ENCODE measurements around the gene TAGLN2. TPM values are rescaled to one million over a fixed set of nuclear protein-coding genes. Genes with fewer than 3 reads are reported as not detected.

TAGLN2 gene
- total RNA-seq, 1 experiment from 2014 or later = 464 TPM

DNA sequence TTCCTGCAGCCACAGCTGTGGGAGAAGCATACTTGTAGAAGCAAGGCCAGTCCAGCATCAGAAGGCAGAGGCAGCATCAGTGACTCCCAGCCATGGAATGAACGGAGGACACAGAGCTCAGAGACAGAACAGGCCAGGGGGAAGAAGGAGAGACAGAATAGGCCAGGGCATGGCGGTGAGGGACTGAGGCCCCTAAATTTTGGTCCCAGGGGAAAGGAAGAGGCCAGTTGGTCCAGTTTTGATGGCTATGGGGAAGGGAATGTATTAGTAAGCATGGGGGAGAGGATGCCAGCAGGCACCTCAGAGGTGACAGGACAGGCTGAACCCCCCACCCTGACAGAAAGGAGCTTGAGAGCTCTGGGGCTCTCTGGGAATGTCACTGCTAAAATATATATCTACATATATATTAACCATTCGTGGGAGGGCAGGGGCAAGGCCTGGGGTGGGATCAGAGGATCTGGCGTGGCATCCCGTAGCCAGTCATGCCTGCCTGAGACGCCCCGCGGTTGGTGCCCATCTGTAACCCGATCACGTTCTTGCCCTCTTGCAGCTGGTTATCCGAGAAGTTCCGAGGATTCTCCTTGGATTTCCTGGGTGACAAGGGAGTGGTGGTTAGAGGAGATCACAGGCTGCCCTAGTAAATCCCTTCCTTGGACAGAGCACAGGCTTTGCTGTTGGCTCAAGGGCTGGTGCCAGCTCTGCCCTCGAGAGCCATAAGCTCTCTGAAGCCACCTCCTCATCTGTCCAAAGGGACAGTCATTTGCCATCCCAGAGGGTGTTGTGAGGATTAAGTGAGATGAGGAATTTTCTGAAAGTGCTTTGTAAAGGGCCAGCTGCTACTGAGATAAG is 6.7 kb downstream of the TAGLN2 start:
- Mint-ChIP-seq H3K27me3 (ENCODE audit: insufficient read depth, unreplicated experiment) (no peaks in the 10 kb centered on the region), H3K4me1 (ENCODE audit: insufficient read depth, unreplicated experiment) (peaks cover 74% of the 10 kb centered on the region), H3K4me3 (ENCODE audit: unreplicated experiment) (no peak overlapping the region), H3K27ac (ENCODE audit: low read depth, unreplicated experiment) (peak overlapping the region; percentile 92), H3K9me3 (ENCODE audit: unreplicated experiment) (no peaks in the 10 kb centered on the region), H3K36me3 (ENCODE audit: insufficient read depth, unreplicated experiment) (peaks cover 66% of the 10 kb centered on the region)
- ChIA-PET POLR2A (no interaction called here), CTCF (interaction anchor here (0.7 to 52.4 kb wide), 4 partner anchors 26 to 128 kb away, joined by 3 to 1675 read pairs (median 50); no protein-coding TSS in a partner anchor)
- no peak for DNase-seq (ENCODE audit: unreplicated experiment)
- TSS peak; percentile 16 for BruUV-seq (replicated peaks)
- intact Hi-C loops (cut with micrococcal nuclease) = no loop called here
- TF ChIP-seq, protein P1, sequence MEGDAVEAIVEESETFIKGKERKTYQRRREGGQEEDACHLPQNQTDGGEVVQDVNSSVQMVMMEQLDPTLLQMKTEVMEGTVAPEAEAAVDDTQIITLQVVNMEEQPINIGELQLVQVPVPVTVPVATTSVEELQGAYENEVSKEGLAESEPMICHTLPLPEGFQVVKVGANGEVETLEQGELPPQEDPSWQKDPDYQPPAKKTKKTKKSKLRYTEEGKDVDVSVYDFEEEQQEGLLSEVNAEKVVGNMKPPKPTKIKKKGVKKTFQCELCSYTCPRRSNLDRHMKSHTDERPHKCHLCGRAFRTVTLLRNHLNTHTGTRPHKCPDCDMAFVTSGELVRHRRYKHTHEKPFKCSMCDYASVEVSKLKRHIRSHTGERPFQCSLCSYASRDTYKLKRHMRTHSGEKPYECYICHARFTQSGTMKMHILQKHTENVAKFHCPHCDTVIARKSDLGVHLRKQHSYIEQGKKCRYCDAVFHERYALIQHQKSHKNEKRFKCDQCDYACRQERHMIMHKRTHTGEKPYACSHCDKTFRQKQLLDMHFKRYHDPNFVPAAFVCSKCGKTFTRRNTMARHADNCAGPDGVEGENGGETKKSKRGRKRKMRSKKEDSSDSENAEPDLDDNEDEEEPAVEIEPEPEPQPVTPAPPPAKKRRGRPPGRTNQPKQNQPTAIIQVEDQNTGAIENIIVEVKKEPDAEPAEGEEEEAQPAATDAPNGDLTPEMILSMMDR (IDR thresholded peaks at IDR 0.05; ENCODE audit: unreplicated experiment) = no peak

DNA sequence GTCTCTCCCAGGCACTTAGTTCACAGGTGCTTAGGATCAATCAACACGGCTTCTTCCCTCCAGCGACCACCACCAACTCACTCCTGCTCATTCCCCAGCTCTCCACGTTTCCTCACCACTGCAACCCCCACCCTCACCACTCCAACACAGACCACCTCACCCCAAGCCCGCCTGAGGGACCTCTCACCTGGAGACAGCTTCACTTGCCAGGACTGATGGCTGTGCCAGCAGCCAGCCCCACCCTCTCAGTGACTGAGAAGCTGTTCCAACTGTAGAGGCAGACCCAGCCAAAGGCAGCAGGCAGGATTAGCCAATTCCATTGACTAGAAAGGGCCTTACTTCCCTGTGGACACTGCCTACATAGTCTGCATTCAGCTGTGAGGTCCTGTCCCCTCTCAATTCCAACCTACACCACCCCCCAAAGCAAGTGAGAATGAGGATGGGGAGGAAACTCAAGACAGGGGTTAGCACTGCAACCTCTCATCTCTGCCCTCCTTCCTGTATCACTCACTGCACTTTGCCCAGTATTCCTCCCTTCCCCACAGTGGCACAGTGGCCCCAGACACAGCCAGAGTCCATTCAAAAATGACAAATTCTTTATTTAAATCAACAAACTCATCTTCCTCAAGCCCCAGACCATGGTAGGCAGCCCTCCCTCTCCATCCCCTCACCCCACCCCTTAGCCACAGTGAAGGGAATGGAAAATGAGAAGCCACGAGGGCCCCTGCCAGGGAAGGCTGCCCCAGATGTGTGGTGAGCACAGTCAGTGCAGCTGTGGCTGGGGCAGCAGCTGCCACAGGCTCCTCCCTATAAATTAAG is 7.6 kb downstream of the TAGLN2 start:
- Mint-ChIP-seq H3K4me3 (ENCODE audit: unreplicated experiment) (no peak overlapping the region), H3K36me3 (ENCODE audit: insufficient read depth, unreplicated experiment) (peaks cover 61% of the 10 kb centered on the region), H3K9me3 (ENCODE audit: unreplicated experiment) (no peaks in the 10 kb centered on the region), H3K27ac (ENCODE audit: low read depth, unreplicated experiment) (peak overlapping the region; percentile 92), H3K27me3 (ENCODE audit: insufficient read depth, unreplicated experiment) (no peaks in the 10 kb centered on the region), H3K4me1 (ENCODE audit: insufficient read depth, unreplicated experiment) (peaks cover 67% of the 10 kb centered on the region)
- ChIA-PET POLR2A (interaction anchor here (0.6 kb wide), 1 partner anchor 339 kb away, joined by 3 read pairs; no protein-coding TSS in a partner anchor), CTCF (interaction anchor here (1.1 to 52.4 kb wide), 5 partner anchors 11 to 129 kb away, joined by 3 to 1675 read pairs (median 5); no protein-coding TSS in a partner anchor)
- BruUV-seq (replicated peaks) = no TSS peak
- TF ChIP-seq, protein P1 (IDR thresholded peaks at IDR 0.05; ENCODE audit: unreplicated experiment) = no peak
- intact Hi-C loops (cut with micrococcal nuclease) = no loop called here
- DNase-seq (ENCODE audit: unreplicated experiment) = peak; percentile 32

DNA sequence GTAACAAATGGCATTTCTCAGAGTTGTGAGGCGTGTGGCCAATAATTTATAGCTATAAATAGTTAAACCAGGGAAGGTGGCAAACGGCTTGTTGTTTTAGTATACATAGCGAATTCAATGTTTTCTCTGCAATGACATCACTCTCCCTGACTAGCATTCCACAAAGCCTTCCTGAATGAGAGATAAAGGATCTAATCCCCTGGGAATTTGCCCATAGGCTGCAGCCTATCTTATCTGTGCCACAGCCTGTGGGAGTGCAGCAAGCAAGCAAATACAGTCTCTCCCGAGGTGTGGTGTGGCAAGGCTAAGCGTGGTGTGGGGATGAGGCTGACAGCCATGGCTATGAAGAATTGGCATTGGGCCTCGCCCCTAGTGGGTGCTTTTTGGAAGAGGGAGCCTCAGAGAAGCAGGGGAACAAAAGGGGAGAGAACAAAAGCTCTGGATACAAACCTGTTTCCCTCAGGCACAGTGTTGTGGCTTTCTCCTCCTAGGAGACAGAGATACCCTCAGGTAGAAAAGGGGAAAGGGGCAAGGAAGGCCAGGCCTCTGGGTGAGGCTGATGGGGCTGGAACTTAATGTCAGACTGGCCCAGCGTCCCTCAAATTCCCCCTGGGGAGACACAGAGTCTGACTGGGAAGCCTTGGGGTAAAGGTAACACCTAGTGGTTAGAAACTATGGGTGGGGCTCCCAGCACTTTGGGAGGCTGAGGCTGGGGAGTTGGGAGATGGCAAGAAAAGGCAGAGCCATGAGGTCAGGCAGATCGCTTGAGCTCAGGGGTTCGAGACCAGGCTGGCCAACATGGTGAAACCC is 8.9 kb downstream of the TAGLN2 start:
- H3K4me1 Mint-ChIP-seq (ENCODE audit: insufficient read depth, unreplicated experiment) = peaks cover 63% of the 10 kb centered on the region
- POLR2A ChIA-PET = interaction anchor here (1.0 to 1.5 kb wide), 2 partner anchors 7 to 9 kb away, joined by 4 to 6 read pairs; partner anchors contain the start of gene TAGLN2
- H3K9me3 Mint-ChIP-seq (ENCODE audit: unreplicated experiment) = no peaks in the 10 kb centered on the region
- H3K27ac Mint-ChIP-seq (ENCODE audit: low read depth, unreplicated experiment) = peak overlapping the region; percentile 39
- peak; percentile 67 for DNase-seq (ENCODE audit: unreplicated experiment)
- TF ChIP-seq, protein P1 (IDR thresholded peaks at IDR 0.05; ENCODE audit: unreplicated experiment) = no peak
- peaks cover 56% of the 10 kb centered on the region for H3K36me3 Mint-ChIP-seq (ENCODE audit: insufficient read depth, unreplicated experiment)
- no TSS peak for BruUV-seq (replicated peaks)
- no peak overlapping the region for H3K4me3 Mint-ChIP-seq (ENCODE audit: unreplicated experiment)
- CTCF ChIA-PET = interaction anchor here (0.6 to 52.4 kb wide), 22 partner anchors 7 to 804 kb away, joined by 3 to 1675 read pairs (median 4); partner anchors contain the start of genes IGSF9 and TAGLN2
- no peaks in the 10 kb centered on the region for H3K27me3 Mint-ChIP-seq (ENCODE audit: insufficient read depth, unreplicated experiment)
- intact Hi-C loops (cut with micrococcal nuclease) = no loop called here
